Heart left ventricle (tissue), 16 donors: ENCODE measurements around the gene GNAO1. TPM values are rescaled to one million over a fixed set of nuclear protein-coding genes. Genes with fewer than 3 reads are reported as not detected.

Experiments used
- ATAC-seq, 4 donors: fragments of 200-7000 bp; cut with Tn5 transposase; one replicate each; pipeline ENCODE4 v1.9.1; 2020 to 2022; ENCODE audit warnings: moderate library complexity in 4 of 4, mild to moderate bottlenecking in 3 of 4, moderate number of reproducible peaks in 1 of 4
- DNase-seq, 5 donors: peaks; one replicate each; pipeline ENCODE4 v3.0.0-alpha.2; 2020
- H3K27ac ChIP-seq, 12 donors: fragments of 200-600 bp; sonication (generic) in 4 of 12; one replicate each; pipeline versions ENCODE4 v1.5.0 to v1.8.0; 2016 to 2022; ENCODE audit warnings: mild to moderate bottlenecking in 2 of 12
- H3K27me3 ChIP-seq, 9 donors: fragments of 200-600 bp; sonication (generic) in 2 of 9; one replicate each; pipeline versions ENCODE4 v1.5.1 to v1.8.0; 2016 to 2022; ENCODE audit warnings: mild to moderate bottlenecking in 3 of 9
- H3K36me3 ChIP-seq, 9 donors: fragments of 200-600 bp; sonication (generic) in 2 of 9; one replicate each; pipeline versions ENCODE4 v1.5.0 to v1.8.0; 2018 to 2022; ENCODE audit warnings: mild to moderate bottlenecking in 2 of 9
- H3K4me1 ChIP-seq, 12 donors: fragments of 200-600 bp; sonication (generic) in 4 of 12; one replicate each; pipeline versions ENCODE4 v1.5.0 to v1.8.0; 2016 to 2022; ENCODE audit warnings: mild to moderate bottlenecking in 3 of 12
- H3K4me3 ChIP-seq, 12 donors: fragments of 200-600 bp; sonication (generic) in 4 of 12; one replicate each; pipeline versions ENCODE4 v1.5.0 to v1.8.0; 2017 to 2022; ENCODE audit warnings: mild to moderate bottlenecking in 9 of 12, moderate library complexity in 4 of 12
- H3K9me3 ChIP-seq, 12 donors: fragments of 200-600 bp; sonication (generic) in 4 of 12; one replicate each; pipeline versions ENCODE4 v1.5.0 to v1.8.0; 2016 to 2022; ENCODE audit warnings: mild to moderate bottlenecking in 1 of 12
- CTCF ChIP-seq, 12 donors: fragments of 200-600 bp; sonication (generic) in 4 of 12; IDR thresholded peaks; one replicate each; pipeline versions ENCODE4 v1.5.0 to v1.8.0; 2018 to 2022; ENCODE audit warnings: antibody characterized with exemption in 12 of 12, mild to moderate bottlenecking in 5 of 12
- POLR2A ChIP-seq, 2 donors: fragments of 450-650 bp; IDR thresholded peaks; one replicate each; pipeline ENCODE4 v1.6.1; 2017; ENCODE audit warnings: antibody characterized with exemption in 2 of 2, mild to moderate bottlenecking in 2 of 2, moderate library complexity in 2 of 2
- WGBS, 4 donors: extraction: QIAGEN DNeasy Blood & Tissue Kit in 2 of 4; methylation state at CpG; one replicate each; pipeline versions ENCODE4 v1.1.5 to v1.1.7; 2013 to 2018; 5-methylcytosine and 5-hydroxymethylcytosine counted together
- intact Hi-C, 10 donors: fragments of 100-400 bp; cut with DNase I; formaldehyde crosslinking; loops; one replicate each; pipeline versions ENCODE4 v1.11.1 to v1.14.2; 2022
- polyA plus RNA-seq, 2 donors: library from polyadenylated mRNA; stranded (reverse); fragments of 200-250 nt; gene quantifications; one replicate each; pipeline ENCODE4 v1.2.3, GENCODE V29; 2013
- total RNA-seq, 9 donors: library from RNA; depleted of rRNA in 2 of 9; stranded (reverse); fragments of >200 nt in 2 of 9; fragmentation: NEBNext Ultra II Directional in 3 of 9; extraction: Animal tissue kit (Norgen Biotek cat#: 25700) in 3 of 9; gene quantifications; one replicate each; pipeline versions ENCODE4 v1.1.0 to v1.2.4, GENCODE V29; 2016 to 2023
- donor health status: ischemic (EF 13 %, LVEDD 7.1; RV severe dilation, severe dysfunction).
- donor health status: healthy with polysubstance abuse.
- donor health status: DM: no; HTN: yes; CAD: no.
- donor health status: DM: no; HTN: no; CAD: no.
- donor health status: ischemic (EF 25% LVEDD 6.9; RV normal size, moderate dysfunction).
- donor health status: ischemic (EF 25% LVEDD 5.7; RV mildly dilated, moderate dysfunction).
- donor health status: healthy.
- donor health status: DM: yes; HTN: yes; CAD: no.
- donor health status: ischemic (EF 35%, LVEDD 5.7; RV mildly dilated, moderate dysfunction).
- donor health status: nonischemic (EF 11% LVEDD 7.7; RV severe dilation, severe dysfunction).
- donor health status: DM: yes; HTN: yes; CAD: no.
- donor health status: PGD.
- donor health status: ischemic (EF 29% LVEDD 5.4; RV normal size, mild dysfunction).
- donor health status: nonischemic (EF 23%, LVEDD 6.1; RV moderate dilation, normal function).

The GNAO1 gene
- total and polyA plus RNA-seq, 11 donors: 1.4 to 26.8 (median 12.0) TPM

- H3K27ac ChIP-seq: no peak overlapping the region
- intact Hi-C loops: no loop called here
- H3K9me3 ChIP-seq: no peaks in the 10 kb centered on the region
- H3K27me3 ChIP-seq: no peaks in the 10 kb centered on the region
- ATAC-seq (no peak), DNase-seq (no peak)
- H3K36me3 ChIP-seq: peaks cover 0 to 3% (median 0%) of the 10 kb centered on the region in 9 donors
- TF ChIP-seq POLR2A (IDR thresholded peaks at IDR 0.05) (no peak), CTCF (IDR thresholded peaks at IDR 0.05) (no peak)
- no peak overlapping the region for H3K4me3 ChIP-seq
- peaks cover 0 to 4% (median 0%) of the 10 kb centered on the region in 12 donors for H3K4me1 ChIP-seq
- WGBS, 4 donors: 91 to 94% (median 93%) methylated on average over 21 to 22 of the region's 22 CpGs
Measured at GRCh38 chr16:56328276-56329022, 137.2 kb downstream of the GNAO1 start.

- Histone ChIP-seq H3K9me3 (no peaks in the 10 kb centered on the region), H3K27ac (no peak overlapping the region), H3K4me1 (peaks cover 0 to 4% (median 0%) of the 10 kb centered on the region in 12 donors), H3K4me3 (no peak overlapping the region), H3K27me3 (no peaks in the 10 kb centered on the region), H3K36me3 (peaks cover 0 to 3% (median 0%) of the 10 kb centered on the region in 9 donors)
- ATAC-seq: no peak
- no peak for DNase-seq
- TF ChIP-seq CTCF (IDR thresholded peaks at IDR 0.05) (no peak), POLR2A (IDR thresholded peaks at IDR 0.05) (no peak)
- intact Hi-C loops: no loop called here
- 88 to 93% (median 91%) methylated on average over 9 of the region's 9 CpGs for WGBS, 4 donors
Measured at GRCh38 chr16:56329887-56330286, 138.6 kb downstream of the GNAO1 start.

GRCh38 chr16:56330476-56330875 is 139.2 kb downstream of the GNAO1 start:
- 78 to 85% (median 81%) methylated on average over 4 of the region's 4 CpGs for WGBS, 4 donors
- Histone ChIP-seq H3K36me3 (peaks cover 0 to 3% (median 0%) of the 10 kb centered on the region in 9 donors), H3K27me3 (no peaks in the 10 kb centered on the region), H3K27ac (no peak overlapping the region), H3K4me3 (no peak overlapping the region), H3K9me3 (no peaks in the 10 kb centered on the region), H3K4me1 (peaks cover 0 to 4% (median 0%) of the 10 kb centered on the region in 12 donors)
- no peak for TF ChIP-seq CTCF (IDR thresholded peaks at IDR 0.05)
- TF ChIP-seq POLR2A (IDR thresholded peaks at IDR 0.05): no peak
- ATAC-seq: no peak
- DNase-seq: no peak
- intact Hi-C loops: no loop called here

GRCh38 chr16:56331399-56331798 is 140.1 kb downstream of the GNAO1 start:
- intact Hi-C loops: no loop called here
- ATAC-seq: no peak
- Histone ChIP-seq H3K27me3 (no peaks in the 10 kb centered on the region), H3K4me3 (no peak overlapping the region), H3K9me3 (no peaks in the 10 kb centered on the region), H3K4me1 (peaks cover 0 to 10% (median 0%) of the 10 kb centered on the region in 12 donors), H3K27ac (no peak overlapping the region), H3K36me3 (peaks cover 0 to 3% (median 0%) of the 10 kb centered on the region in 9 donors)
- WGBS, 4 donors: 80 to 84% (median 82%) methylated on average over 11 of the region's 11 CpGs
- TF ChIP-seq POLR2A (IDR thresholded peaks at IDR 0.05): no peak
- TF ChIP-seq CTCF (IDR thresholded peaks at IDR 0.05): no peak
- DNase-seq: no peak
